ENCODE data around the gene DENND6B. TPM values are rescaled to one million over a fixed set of nuclear protein-coding genes. Genes with fewer than 3 reads are reported as not detected.

Gene DENND6B
- total and polyA plus RNA-seq, 2 donors (not counting 1 experiment from before 2014, with no cell fraction given), result 2.8 to 10.3 TPM

- no peak for TF ChIP-seq CTCF (IDR thresholded peaks at IDR 0.05)
- TF ChIP-seq EZH2 (IDR thresholded peaks at IDR 0.05; ENCODE audit: borderline replicate concordance, insufficient read depth, low read depth, low read length, poor library complexity, severe bottlenecking), result no peak
- Histone ChIP-seq H2AFZ (ENCODE audit: insufficient read depth, low read depth, low read length, poor library complexity, severe bottlenecking) (no peak overlapping the region), H3K4me2 (replicated peaks; ENCODE audit: low read depth, low read length, poor library complexity, severe bottlenecking) (no peak overlapping the region), H3K4me1 (ENCODE audit: control insufficient read depth in 2 of 2, insufficient read depth in 2 of 2, low read length in 2 of 2) (peaks cover 51 to 56% of the 10 kb centered on the region in 2 donors), H3K27ac (ENCODE audit: low read length in 2 of 2) (no peak overlapping the region), H3K9ac (ENCODE audit: low read length) (no peak overlapping the region), H3K4me3 (ENCODE audit: control extremely low read depth in 1 of 5, extremely low read depth in 1 of 5, insufficient read depth in 1 of 5, low read depth in 2 of 5, low read length in 4 of 5) (no peak overlapping the region), H3K36me3 (replicated peaks in 1 of 2; ENCODE audit: control extremely low read depth in 1 of 2, control insufficient read depth in 1 of 2, extremely low read depth in 1 of 2, insufficient read depth in 2 of 2, low read length in 1 of 2) (no peaks in the 10 kb centered on the region), H3K27me3 (replicated peaks in 1 of 4; ENCODE audit: control extremely low read depth in 1 of 4, control insufficient read depth in 3 of 4, insufficient read depth in 4 of 4, low read length in 3 of 4) (peaks cover 0 to 17% (median 5%) of the 10 kb centered on the region in 4 experiments), H4K20me1 (ENCODE audit: control insufficient read depth, insufficient read depth, low read length, poor library complexity, severe bottlenecking) (peaks cover 3% of the 10 kb centered on the region), H3K9me3 (ENCODE audit: control extremely low read depth in 1 of 3, control insufficient read depth in 2 of 3, insufficient read depth in 1 of 3, low read length in 2 of 3) (peaks cover 0 to 3% (median 0%) of the 10 kb centered on the region in 3 donors), H3K79me2 (ENCODE audit: control insufficient read depth, insufficient read depth, low read length) (no peaks in the 10 kb centered on the region)
- Mint-ChIP-seq H3K4me3 (no peak overlapping the region), H3K27me3 (peaks cover 10% of the 10 kb centered on the region), H3K27ac (no peak overlapping the region), H3K9me3 (ENCODE audit: insufficient read depth) (no peaks in the 10 kb centered on the region), H3K4me1 (peaks cover 48% of the 10 kb centered on the region)
- DNase-seq (no peak), ATAC-seq (ENCODE audit: low read depth) (no peak)
- intact Hi-C loops (cut with micrococcal nuclease), result no loop called here
- WGBS (ENCODE audit: insufficient coverage), result 95% methylated on average over 17 of the region's 20 CpGs
- ChIA-PET CTCF (interaction anchor here (0.7 to 1.9 kb wide), 4 partner anchors 18 to 45 kb away, joined by 3 to 6 read pairs (median 4); no protein-coding TSS in a partner anchor), POLR2A (interaction anchor here (0.7 kb wide), 1 partner anchor 27 kb away, joined by 4 read pairs; no protein-coding TSS in a partner anchor)
Observed at GRCh38 chr22:50297510-50298265, 29.1 kb downstream of the DENND6B start.
